ENCODE measurements around the gene MACROD2.

Gene MACROD2

DNA sequence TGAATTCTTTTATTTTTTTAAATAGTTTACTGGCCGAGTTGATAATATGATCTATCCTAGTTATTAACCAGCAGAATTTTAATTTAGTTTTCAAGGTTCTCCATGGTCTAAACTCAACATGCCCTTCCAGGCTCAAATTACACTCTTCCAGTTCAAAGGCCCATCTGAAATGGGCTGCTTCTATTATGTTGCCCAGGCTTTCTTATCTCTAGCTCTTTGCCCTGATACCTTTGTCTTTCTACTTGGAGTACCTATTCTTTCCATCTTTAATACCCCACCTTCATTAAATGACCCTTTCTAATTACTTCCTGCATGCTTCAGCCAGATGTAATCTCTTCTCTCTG, 883.3 kb downstream of the MACROD2 start:
- no peak overlapping the region for H3K4me3 ChIP-seq (ENCODE audit: low read depth, low read length)
- TF ChIP-seq, protein P1, sequence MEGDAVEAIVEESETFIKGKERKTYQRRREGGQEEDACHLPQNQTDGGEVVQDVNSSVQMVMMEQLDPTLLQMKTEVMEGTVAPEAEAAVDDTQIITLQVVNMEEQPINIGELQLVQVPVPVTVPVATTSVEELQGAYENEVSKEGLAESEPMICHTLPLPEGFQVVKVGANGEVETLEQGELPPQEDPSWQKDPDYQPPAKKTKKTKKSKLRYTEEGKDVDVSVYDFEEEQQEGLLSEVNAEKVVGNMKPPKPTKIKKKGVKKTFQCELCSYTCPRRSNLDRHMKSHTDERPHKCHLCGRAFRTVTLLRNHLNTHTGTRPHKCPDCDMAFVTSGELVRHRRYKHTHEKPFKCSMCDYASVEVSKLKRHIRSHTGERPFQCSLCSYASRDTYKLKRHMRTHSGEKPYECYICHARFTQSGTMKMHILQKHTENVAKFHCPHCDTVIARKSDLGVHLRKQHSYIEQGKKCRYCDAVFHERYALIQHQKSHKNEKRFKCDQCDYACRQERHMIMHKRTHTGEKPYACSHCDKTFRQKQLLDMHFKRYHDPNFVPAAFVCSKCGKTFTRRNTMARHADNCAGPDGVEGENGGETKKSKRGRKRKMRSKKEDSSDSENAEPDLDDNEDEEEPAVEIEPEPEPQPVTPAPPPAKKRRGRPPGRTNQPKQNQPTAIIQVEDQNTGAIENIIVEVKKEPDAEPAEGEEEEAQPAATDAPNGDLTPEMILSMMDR (conservative IDR thresholded peaks at IDR 0.05; ENCODE audit: low read depth, low read length) = no peak
- no peak for DNase-seq (ENCODE audit: low read depth)

GRCh38 chr20:14879020-14879697, 883.8 kb downstream of the MACROD2 start:
- peak; percentile 72 for DNase-seq (ENCODE audit: low read depth)
- TF ChIP-seq, protein P1 (conservative IDR thresholded peaks at IDR 0.05; ENCODE audit: low read depth, low read length) = no peak
- no peak overlapping the region for H3K4me3 ChIP-seq (ENCODE audit: low read depth, low read length)

DNA sequence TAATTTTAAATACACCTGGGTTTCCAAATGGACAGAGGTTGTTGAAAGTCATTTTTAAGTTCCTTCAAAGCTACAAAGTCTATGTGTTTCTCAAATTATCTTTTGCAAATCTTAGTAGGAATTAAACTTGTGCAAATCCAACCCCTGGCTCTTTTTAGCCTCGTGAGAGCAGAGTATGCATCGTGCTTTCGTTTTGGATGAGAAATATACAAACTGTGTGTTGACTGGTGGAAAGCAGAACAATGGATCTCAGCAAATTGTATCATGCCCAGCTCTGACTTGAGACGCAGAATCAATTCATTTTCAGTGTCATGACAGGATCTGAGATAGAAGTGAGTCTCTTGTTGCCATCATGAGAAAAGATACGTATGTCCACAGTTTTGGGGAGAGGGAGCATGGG, 884.5 kb downstream of the MACROD2 start:
- no peak overlapping the region for H3K4me3 ChIP-seq (ENCODE audit: low read depth, low read length)
- DNase-seq (ENCODE audit: low read depth) = no peak
- TF ChIP-seq, protein P1 (conservative IDR thresholded peaks at IDR 0.05; ENCODE audit: low read depth, low read length) = no peak

GRCh38 chr20:14881518-14881917, 886.2 kb downstream of the MACROD2 start:
- DNase-seq (ENCODE audit: low read depth) = no peak
- TF ChIP-seq, protein P1 (conservative IDR thresholded peaks at IDR 0.05; ENCODE audit: low read depth, low read length) = no peak
- H3K4me3 ChIP-seq (ENCODE audit: low read depth, low read length) = no peak overlapping the region

GRCh38 chr20:14882157-14882556, 886.8 kb downstream of the MACROD2 start:
- TF ChIP-seq, protein P1 (conservative IDR thresholded peaks at IDR 0.05; ENCODE audit: low read depth, low read length) = no peak
- no peak overlapping the region for H3K4me3 ChIP-seq (ENCODE audit: low read depth, low read length)
- DNase-seq (ENCODE audit: low read depth) = no peak

DNA sequence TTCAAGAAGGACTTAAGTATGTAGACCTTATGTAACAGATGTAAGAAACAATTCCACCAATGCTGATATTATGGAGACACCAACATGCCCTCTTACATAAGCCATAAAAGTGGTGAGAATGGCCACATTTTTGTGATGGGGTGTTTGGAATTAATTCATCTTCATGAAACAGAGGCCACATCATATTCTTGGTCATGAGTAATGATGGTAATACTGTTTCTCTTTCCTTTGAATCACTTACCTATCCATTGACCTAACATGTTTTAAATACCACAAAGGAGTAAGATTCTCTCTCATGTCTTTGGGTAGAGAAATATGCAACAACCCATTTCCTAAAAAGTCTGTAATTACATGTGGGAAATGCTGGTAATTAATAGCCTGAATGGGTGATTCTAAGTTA, 887.5 kb downstream of the MACROD2 start:
- no peak for DNase-seq (ENCODE audit: low read depth)
- no peak overlapping the region for H3K4me3 ChIP-seq (ENCODE audit: low read depth, low read length)
- TF ChIP-seq, protein P1 (conservative IDR thresholded peaks at IDR 0.05; ENCODE audit: low read depth, low read length) = no peak

- no peak for DNase-seq (ENCODE audit: low read depth)
- H3K4me3 ChIP-seq (ENCODE audit: low read depth, low read length) = no peak overlapping the region
- TF ChIP-seq, protein P1 (conservative IDR thresholded peaks at IDR 0.05; ENCODE audit: low read depth, low read length) = no peak
Observed at GRCh38 chr20:14883324-14883723, 888.0 kb downstream of the MACROD2 start.
